Activated CD4-positive, CD25-positive, alpha-beta regulatory T cell treated with anti-CD3 and anti-CD28 coated beads, Interleukin-2, amount 50 U/mL, for 24 hours (primary cell): ENCODE results near the gene EIF3I.

Source experiments
- ATAC-seq, 2 donors: fragments of 150-1000 bp; cut with Tn5 transposase; one replicate each; pipeline ENCODE4 v1.10.0; 2021; ENCODE audit warnings: mild to moderate bottlenecking in 1 of 2, moderate library complexity in 1 of 2

The EIF3I gene

GRCh38 chr1:32221980-32222755 is at the start of gene EIF3I, which contains the start of gene TMEM234:
EIF3I (plus strand) TSS chr1:32222407; CDS start chr1:32222442, 35 bp downstream.
TMEM234 (minus strand) TSS chr1:32222353; CDS start chr1:32222322, 31 bp downstream.
- ATAC-seq = peak; percentile 98

- ATAC-seq = no peak
These were observed 49.5 kb upstream of the EIF3I start for GRCh38 chr1:32172621-32173245.

GRCh38 chr1:32178380-32179192 is 43.6 kb upstream of the EIF3I start:
- ATAC-seq = no peak

GRCh38 chr1:32179193-32179442 is 43.1 kb upstream of the EIF3I start:
- ATAC-seq = no peak

- peak; percentile 88 to 90 for ATAC-seq
These were observed 42.6 kb upstream of the EIF3I start, which contains the start of gene TXLNA for GRCh38 chr1:32179443-32180185. TXLNA (plus strand) TSS chr1:32179675; CDS start chr1:32180346, 671 bp downstream.

- ATAC-seq = peak; percentile 10 to 19
These were observed 41.8 kb upstream of the EIF3I start for GRCh38 chr1:32180186-32181060.

GRCh38 chr1:32181065-32181464 is 41.1 kb upstream of the EIF3I start:
- ATAC-seq = no peak

GRCh38 chr1:32181563-32181962 is 40.6 kb upstream of the EIF3I start:
- no peak for ATAC-seq

GRCh38 chr1:32182060-32182459 is 40.1 kb upstream of the EIF3I start:
- ATAC-seq = no peak

- ATAC-seq = no peak
These were observed 37.6 kb upstream of the EIF3I start for GRCh38 chr1:32184650-32185049.

GRCh38 chr1:32186077-32186476 is 36.1 kb upstream of the EIF3I start:
- ATAC-seq = no peak

GRCh38 chr1:32186491-32186890 is 35.7 kb upstream of the EIF3I start:
- no peak for ATAC-seq

- ATAC-seq = no peak
These were observed 34.4 kb upstream of the EIF3I start for GRCh38 chr1:32187850-32188249.

- no peak for ATAC-seq
These were observed 29.8 kb upstream of the EIF3I start for GRCh38 chr1:32192220-32192948.

GRCh38 chr1:32194984-32195383 is 27.2 kb upstream of the EIF3I start:
- no peak for ATAC-seq

- no peak for ATAC-seq
These were observed 26.7 kb upstream of the EIF3I start for GRCh38 chr1:32195531-32195930.

- no peak for ATAC-seq
These were observed 26.0 kb upstream of the EIF3I start for GRCh38 chr1:32195972-32196823.

- no peak for ATAC-seq
These were observed 25.1 kb upstream of the EIF3I start for GRCh38 chr1:32197074-32197473.

- no peak for ATAC-seq
These were observed 24.4 kb upstream of the EIF3I start for GRCh38 chr1:32197837-32198236.
